Measurements from ENCODE around the gene GAL3ST2.
A peak's percentile ranks its signal among the peaks of the same experiment; 100 is the strongest.

GAL3ST2 gene

GRCh38 chr2:241768850-241769249, 7.8 kb upstream of the GAL3ST2 start:
- no peak overlapping the region for H3K27ac ChIP-seq (ENCODE audit: low read depth, low read length, severe bottlenecking)
- no peaks in the 10 kb centered on the region for H3K9me3 ChIP-seq (ENCODE audit: control insufficient read depth, low read length)
- no peak overlapping the region for H3K4me3 ChIP-seq (ENCODE audit: extremely low read depth, insufficient read depth, low read length, poor library complexity, severe bottlenecking)
- no peaks in the 10 kb centered on the region for H3K4me1 ChIP-seq (ENCODE audit: control insufficient read depth, insufficient read depth, low read length, poor library complexity, severe bottlenecking)
- H3K36me3 ChIP-seq (ENCODE audit: control insufficient read depth, insufficient read depth, low read length), result no peaks in the 10 kb centered on the region
- 94 to 97% methylated on average over 9 to 11 of the region's 11 CpGs for WGBS, 2 experiments (ENCODE audit: insufficient coverage in 2 of 2)

- 95% methylated on average over 13 of the region's 13 CpGs for WGBS, 2 experiments (ENCODE audit: insufficient coverage in 2 of 2)
- no peaks in the 10 kb centered on the region for H3K9me3 ChIP-seq (ENCODE audit: control insufficient read depth, low read length)
- no peaks in the 10 kb centered on the region for H3K36me3 ChIP-seq (ENCODE audit: control insufficient read depth, insufficient read depth, low read length)
- H3K4me3 ChIP-seq (ENCODE audit: extremely low read depth, insufficient read depth, low read length, poor library complexity, severe bottlenecking), result no peak overlapping the region
- H3K4me1 ChIP-seq (ENCODE audit: control insufficient read depth, insufficient read depth, low read length, poor library complexity, severe bottlenecking), result no peaks in the 10 kb centered on the region
- H3K27ac ChIP-seq (ENCODE audit: low read depth, low read length, severe bottlenecking), result no peak overlapping the region
Measured at GRCh38 chr2:241769819-241770184, 6.8 kb upstream of the GAL3ST2 start.

GRCh38 chr2:241770185-241770935, 6.3 kb upstream of the GAL3ST2 start:
- no peak overlapping the region for H3K4me3 ChIP-seq (ENCODE audit: extremely low read depth, insufficient read depth, low read length, poor library complexity, severe bottlenecking)
- H3K9me3 ChIP-seq (ENCODE audit: control insufficient read depth, low read length), result no peaks in the 10 kb centered on the region
- peak overlapping the region; percentile 29 for H3K27ac ChIP-seq (ENCODE audit: low read depth, low read length, severe bottlenecking)
- no peaks in the 10 kb centered on the region for H3K4me1 ChIP-seq (ENCODE audit: control insufficient read depth, insufficient read depth, low read length, poor library complexity, severe bottlenecking)
- H3K36me3 ChIP-seq (ENCODE audit: control insufficient read depth, insufficient read depth, low read length), result no peaks in the 10 kb centered on the region
- WGBS, 2 experiments (ENCODE audit: insufficient coverage in 2 of 2), result 87 to 88% methylated on average over 24 to 26 of the region's 27 CpGs

DNA sequence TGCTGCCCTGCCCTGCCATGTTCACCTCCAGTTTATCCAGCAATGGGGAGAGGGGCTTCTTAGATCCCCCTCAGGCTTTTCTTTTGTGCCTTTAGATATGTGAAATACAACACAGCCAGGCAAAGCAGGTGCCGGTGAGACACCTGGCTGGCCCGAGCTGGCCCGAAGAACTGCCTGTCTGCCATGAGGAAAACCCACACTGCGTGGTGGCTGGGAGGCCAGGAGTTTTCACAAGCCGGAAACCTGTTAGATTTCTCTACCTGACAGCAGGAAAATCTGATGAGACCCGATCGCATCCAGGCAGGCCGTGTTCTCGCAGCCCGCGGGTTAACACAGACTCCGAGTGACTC, 5.7 kb upstream of the GAL3ST2 start:
- H3K27ac ChIP-seq (ENCODE audit: low read depth, low read length, severe bottlenecking), result no peak overlapping the region

DNA sequence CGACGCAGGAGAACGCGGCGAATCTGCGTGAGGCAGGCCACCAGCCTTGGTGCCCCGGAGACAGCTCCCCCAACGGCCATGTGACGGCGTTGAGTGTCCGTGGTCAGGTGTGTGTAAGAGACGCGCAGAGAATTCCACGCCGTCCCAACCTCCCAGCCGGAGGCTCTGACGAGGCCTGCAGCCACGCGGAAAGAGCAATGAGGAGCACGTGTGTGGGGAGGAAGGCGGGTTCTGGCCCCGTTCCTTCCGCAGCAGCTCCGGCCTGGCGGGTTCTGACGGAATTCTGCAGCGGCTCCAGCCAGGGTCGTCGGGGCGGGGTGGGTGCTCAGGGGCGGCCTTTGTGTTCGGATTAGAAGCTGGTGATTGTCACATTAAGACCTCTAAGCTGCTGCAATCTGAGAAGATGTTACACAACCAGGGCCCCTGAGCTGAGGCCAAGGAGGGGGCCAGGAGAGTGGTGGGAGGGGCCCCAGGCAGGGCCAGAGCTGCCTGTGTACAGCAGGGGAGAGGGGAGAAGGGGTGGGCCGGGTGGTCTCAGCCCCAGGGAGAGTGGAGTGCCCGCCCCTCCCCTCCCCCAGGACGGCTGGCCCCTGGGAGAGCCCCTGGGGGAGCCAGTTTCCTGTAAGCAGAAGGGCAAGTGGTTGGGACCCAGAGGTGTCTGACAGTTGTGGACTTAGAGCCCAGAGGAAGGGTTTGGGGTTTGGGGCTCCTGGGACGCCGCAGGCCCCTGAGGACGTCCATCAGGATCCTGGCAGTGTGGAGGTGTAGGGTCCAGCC, 5.1 kb upstream of the GAL3ST2 start:
- Histone ChIP-seq H3K4me3 (ENCODE audit: extremely low read depth, insufficient read depth, low read length, poor library complexity, severe bottlenecking) (no peak overlapping the region), H3K4me1 (ENCODE audit: control insufficient read depth, insufficient read depth, low read length, poor library complexity, severe bottlenecking) (no peaks in the 10 kb centered on the region), H3K27ac (ENCODE audit: low read depth, low read length, severe bottlenecking) (no peak overlapping the region), H3K9me3 (ENCODE audit: control insufficient read depth, low read length) (no peaks in the 10 kb centered on the region), H3K36me3 (ENCODE audit: control insufficient read depth, insufficient read depth, low read length) (no peaks in the 10 kb centered on the region)
- WGBS, 2 experiments (ENCODE audit: insufficient coverage in 2 of 2), result 85 to 91% methylated on average over 36 of the region's 38 CpGs

More for the DNA sequence above, 5.7 kb upstream of the GAL3ST2 start:
- Histone ChIP-seq H3K36me3 (ENCODE audit: control insufficient read depth, insufficient read depth, low read length) (no peaks in the 10 kb centered on the region), H3K4me3 (ENCODE audit: extremely low read depth, insufficient read depth, low read length, poor library complexity, severe bottlenecking) (no peak overlapping the region), H3K4me1 (ENCODE audit: control insufficient read depth, insufficient read depth, low read length, poor library complexity, severe bottlenecking) (no peaks in the 10 kb centered on the region), H3K9me3 (ENCODE audit: control insufficient read depth, low read length) (no peaks in the 10 kb centered on the region)
- WGBS, 2 experiments (ENCODE audit: insufficient coverage in 2 of 2), result 97 to 98% methylated on average over 12 of the region's 12 CpGs

- no peak overlapping the region for H3K4me3 ChIP-seq (ENCODE audit: extremely low read depth, insufficient read depth, low read length, poor library complexity, severe bottlenecking)
- WGBS, 2 experiments (ENCODE audit: insufficient coverage in 2 of 2), result 85 to 100% methylated on average over 4 of the region's 9 CpGs
- no peaks in the 10 kb centered on the region for H3K36me3 ChIP-seq (ENCODE audit: control insufficient read depth, insufficient read depth, low read length)
- no peaks in the 10 kb centered on the region for H3K4me1 ChIP-seq (ENCODE audit: control insufficient read depth, insufficient read depth, low read length, poor library complexity, severe bottlenecking)
- H3K27ac ChIP-seq (ENCODE audit: low read depth, low read length, severe bottlenecking), result no peak overlapping the region
- H3K9me3 ChIP-seq (ENCODE audit: control insufficient read depth, low read length), result no peaks in the 10 kb centered on the region
Measured at GRCh38 chr2:241772063-241772499, 4.5 kb upstream of the GAL3ST2 start.

GRCh38 chr2:241773511-241774418, 2.9 kb upstream of the GAL3ST2 start:
- Histone ChIP-seq H3K4me1 (ENCODE audit: control insufficient read depth, insufficient read depth, low read length, poor library complexity, severe bottlenecking) (no peaks in the 10 kb centered on the region), H3K36me3 (ENCODE audit: control insufficient read depth, insufficient read depth, low read length) (no peaks in the 10 kb centered on the region), H3K9me3 (ENCODE audit: control insufficient read depth, low read length) (no peaks in the 10 kb centered on the region), H3K4me3 (ENCODE audit: extremely low read depth, insufficient read depth, low read length, poor library complexity, severe bottlenecking) (no peak overlapping the region), H3K27ac (ENCODE audit: low read depth, low read length, severe bottlenecking) (no peak overlapping the region)
- 91 to 94% methylated on average over 21 to 29 of the region's 29 CpGs for WGBS, 2 experiments (ENCODE audit: insufficient coverage in 2 of 2)

- no peak overlapping the region for H3K27ac ChIP-seq (ENCODE audit: low read depth, low read length, severe bottlenecking)
- WGBS, 2 experiments (ENCODE audit: insufficient coverage in 2 of 2), result 91% methylated on average over 26 to 39 of the region's 40 CpGs
- H3K4me3 ChIP-seq (ENCODE audit: extremely low read depth, insufficient read depth, low read length, poor library complexity, severe bottlenecking), result no peak overlapping the region
- H3K36me3 ChIP-seq (ENCODE audit: control insufficient read depth, insufficient read depth, low read length), result no peaks in the 10 kb centered on the region
- no peaks in the 10 kb centered on the region for H3K4me1 ChIP-seq (ENCODE audit: control insufficient read depth, insufficient read depth, low read length, poor library complexity, severe bottlenecking)
- H3K9me3 ChIP-seq (ENCODE audit: control insufficient read depth, low read length), result no peaks in the 10 kb centered on the region
Measured at GRCh38 chr2:241774419-241775222, 2.0 kb upstream of the GAL3ST2 start.

DNA sequence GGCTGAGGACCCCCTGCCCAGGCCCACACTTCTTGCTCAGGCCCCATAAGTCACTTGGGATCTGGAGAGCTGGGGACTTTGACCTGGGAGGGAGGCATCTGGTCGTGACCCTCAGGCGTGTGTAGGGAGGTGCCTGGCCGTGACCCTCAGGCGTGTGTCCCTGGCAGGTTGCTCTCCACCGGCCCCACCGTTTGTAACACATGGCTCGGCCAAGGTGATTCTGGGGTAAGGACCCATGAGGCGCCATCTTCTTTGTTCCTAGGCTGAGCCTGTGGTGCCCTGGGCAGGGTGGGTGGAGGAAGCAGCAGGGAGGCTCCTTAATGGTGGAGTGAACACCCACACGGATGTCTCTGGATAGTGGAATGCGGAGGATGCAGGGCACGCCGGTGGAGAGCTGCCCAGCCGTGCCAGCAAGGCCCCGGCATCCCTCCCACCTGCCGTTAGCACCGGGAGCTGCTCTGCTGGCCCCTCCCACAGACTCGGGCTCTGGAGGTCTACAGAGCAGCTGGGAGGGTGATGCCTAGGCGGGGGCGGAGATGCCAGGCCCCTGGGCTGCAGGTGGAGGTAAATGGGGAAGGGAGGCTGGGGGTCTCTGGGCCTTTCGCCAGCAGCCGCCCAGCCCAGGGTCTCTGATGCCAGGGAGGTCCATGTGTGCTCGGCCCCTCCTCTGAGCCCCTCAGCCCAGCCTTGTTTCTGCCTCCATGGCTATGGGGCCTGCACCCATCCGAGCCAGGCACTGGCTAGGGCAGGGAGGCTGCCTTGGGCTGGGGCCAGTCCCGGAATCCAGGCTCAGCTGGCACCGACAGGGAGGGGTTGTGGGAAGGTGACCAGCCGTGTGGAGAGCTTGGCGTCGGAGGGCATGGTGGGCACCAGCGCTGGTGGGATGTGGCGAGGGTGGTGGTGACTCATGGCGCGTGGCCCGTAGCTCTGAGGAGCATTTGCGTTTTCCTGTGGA, 1.1 kb upstream of the GAL3ST2 start:
- peaks cover 1% of the 10 kb centered on the region for H3K9me3 ChIP-seq (ENCODE audit: control insufficient read depth, low read length)
- H3K36me3 ChIP-seq (ENCODE audit: control insufficient read depth, insufficient read depth, low read length), result no peaks in the 10 kb centered on the region
- WGBS, 2 experiments (ENCODE audit: insufficient coverage in 2 of 2), result 87 to 91% methylated on average over 28 to 31 of the region's 34 CpGs
- H3K27ac ChIP-seq (ENCODE audit: low read depth, low read length, severe bottlenecking), result no peak overlapping the region
- no peak overlapping the region for H3K4me3 ChIP-seq (ENCODE audit: extremely low read depth, insufficient read depth, low read length, poor library complexity, severe bottlenecking)
- no peaks in the 10 kb centered on the region for H3K4me1 ChIP-seq (ENCODE audit: control insufficient read depth, insufficient read depth, low read length, poor library complexity, severe bottlenecking)
